K562 (cell line): ENCODE data around the gene GRB10.

Experiments used
- FOXK2 ChIP-seq, 2 experiments: fragments of 450-650 bp; IDR thresholded peaks in 1 of 2; conservative IDR thresholded peaks in 1 of 2; 2 replicates each; pipeline ENCODE4 v1.6.1; 2016; ENCODE audit warnings: low read depth in 2 of 2, mild to moderate bottlenecking in 1 of 2
- FOXM1 ChIP-seq, 2 experiments: fragments of 450-650 bp in 1 of 2; sonication (generic) in 1 of 2; formaldehyde crosslinking in 1 of 2; IDR thresholded peaks; 2 replicates each; pipeline versions ENCODE4 v1.6.1 to v1.9.0; 2017 to 2022; ENCODE audit warnings: low read depth in 2 of 2, mild to moderate bottlenecking in 2 of 2, missing genetic modification reagents in 1 of 2, moderate library complexity in 1 of 2
- POLR2A ChIP-seq: fragments of 450-650 bp; conservative IDR thresholded peaks from 2 replicates; pipeline ENCODE4 v1.6.1; 2016
- PRDM10 ChIP-seq: fragments of 450-650 bp; IDR thresholded peaks from 2 replicates; pipeline ENCODE4 v1.6.1; 2018; ENCODE audit not compliant: partially characterized antibody
- PRPF4 ChIP-seq: fragments of 200-400 bp; formaldehyde crosslinking; IDR thresholded peaks from one replicate; pipeline ENCODE4 v1.6.1; 2017; ENCODE audit warnings: low read length, low read depth, mild to moderate bottlenecking; ENCODE audit not compliant: insufficient read depth, poor library complexity, severe bottlenecking
- TAF1 ChIP-seq: IDR thresholded peaks from 2 replicates; pipeline ENCODE4 v1.6.1; 2011; ENCODE audit warnings: mild to moderate bottlenecking, low read length, moderate library complexity; ENCODE audit not compliant: insufficient read depth, control insufficient read depth, severe bottlenecking; ENCODE audit errors: extremely low read depth
- TCF7L2 ChIP-seq: fragments of 150-350 bp; IDR thresholded peaks from 2 replicates; pipeline ENCODE4 v1.6.1; 2016; ENCODE audit warnings: low read depth, mild to moderate bottlenecking, low read length, moderate library complexity
- ZNF121 ChIP-seq: sonication (generic); formaldehyde crosslinking; conservative IDR thresholded peaks from 2 replicates; pipeline ENCODE4 v1.8.0; 2022; ENCODE audit warnings: missing genetic modification reagents
- ZNF253 ChIP-seq: fragments of 250-450 bp; sonication (Bioruptor Pico); conservative IDR thresholded peaks from 2 replicates; pipeline ENCODE4 v1.6.1; 2021; ENCODE audit warnings: mild to moderate bottlenecking
- ZNF561 ChIP-seq: fragments of 450-650 bp; formaldehyde crosslinking; conservative IDR thresholded peaks from 2 replicates; pipeline ENCODE4 v1.4.0; 2020; ENCODE audit warnings: mild to moderate bottlenecking, moderate library complexity
- TF ChIP-seq, protein P1 (sequence below), 2 experiments: fragments of 450-650 bp in 1 of 2; IDR thresholded peaks; 2 replicates each; pipeline ENCODE4 v1.6.1; 2011 to 2017; ENCODE audit warnings: low read depth in 2 of 2, antibody characterized with exemption in 1 of 2, borderline replicate concordance in 1 of 2, low read length in 1 of 2, mild to moderate bottlenecking in 1 of 2, mixed read lengths in 1 of 2; ENCODE audit not compliant: control insufficient read depth in 1 of 2
- TF ChIP-seq, protein P2 (sequence below): sonication (generic); formaldehyde crosslinking; IDR thresholded peaks from 2 replicates; pipeline ENCODE4 v1.5.0; 2020; ENCODE audit warnings: missing genetic modification reagents
- TF ChIP-seq, protein P3 (sequence below), 3 experiments: IDR thresholded peaks in 2 of 3; conservative IDR thresholded peaks in 1 of 3; 2 replicates each; pipeline ENCODE4 v1.5.1; 2011 to 2012; ENCODE audit warnings: low read length in 3 of 3, mild to moderate bottlenecking in 3 of 3, control low read depth in 2 of 3, improper control_type of control experiment in 1 of 3, inconsistent platforms in 1 of 3, low read depth in 1 of 3, mixed read lengths in 1 of 3, moderate library complexity in 1 of 3; ENCODE audit not compliant: insufficient read depth in 2 of 3
- TF ChIP-seq, protein P4 (sequence below): fragments of 200-400 bp; formaldehyde crosslinking; IDR thresholded peaks from 2 replicates; pipeline ENCODE4 v1.6.1; 2017; ENCODE audit warnings: mild to moderate bottlenecking, low read depth, low read length, moderate library complexity

GRCh38 chr7:50660830-50661175 is 121.9 kb downstream of the GRB10 start:
- TF ChIP-seq, protein P1, sequence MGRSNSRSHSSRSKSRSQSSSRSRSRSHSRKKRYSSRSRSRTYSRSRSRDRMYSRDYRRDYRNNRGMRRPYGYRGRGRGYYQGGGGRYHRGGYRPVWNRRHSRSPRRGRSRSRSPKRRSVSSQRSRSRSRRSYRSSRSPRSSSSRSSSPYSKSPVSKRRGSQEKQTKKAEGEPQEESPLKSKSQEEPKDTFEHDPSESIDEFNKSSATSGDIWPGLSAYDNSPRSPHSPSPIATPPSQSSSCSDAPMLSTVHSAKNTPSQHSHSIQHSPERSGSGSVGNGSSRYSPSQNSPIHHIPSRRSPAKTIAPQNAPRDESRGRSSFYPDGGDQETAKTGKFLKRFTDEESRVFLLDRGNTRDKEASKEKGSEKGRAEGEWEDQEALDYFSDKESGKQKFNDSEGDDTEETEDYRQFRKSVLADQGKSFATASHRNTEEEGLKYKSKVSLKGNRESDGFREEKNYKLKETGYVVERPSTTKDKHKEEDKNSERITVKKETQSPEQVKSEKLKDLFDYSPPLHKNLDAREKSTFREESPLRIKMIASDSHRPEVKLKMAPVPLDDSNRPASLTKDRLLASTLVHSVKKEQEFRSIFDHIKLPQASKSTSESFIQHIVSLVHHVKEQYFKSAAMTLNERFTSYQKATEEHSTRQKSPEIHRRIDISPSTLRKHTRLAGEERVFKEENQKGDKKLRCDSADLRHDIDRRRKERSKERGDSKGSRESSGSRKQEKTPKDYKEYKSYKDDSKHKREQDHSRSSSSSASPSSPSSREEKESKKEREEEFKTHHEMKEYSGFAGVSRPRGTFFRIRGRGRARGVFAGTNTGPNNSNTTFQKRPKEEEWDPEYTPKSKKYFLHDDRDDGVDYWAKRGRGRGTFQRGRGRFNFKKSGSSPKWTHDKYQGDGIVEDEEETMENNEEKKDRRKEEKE (IDR thresholded peaks at IDR 0.05; ENCODE audit: borderline replicate concordance in 1 of 2, control insufficient read depth in 1 of 2, low read depth in 2 of 2, low read length in 1 of 2) = no peak
- no peak for TF ChIP-seq POLR2A
- TF ChIP-seq FOXK2 (conservative IDR thresholded peaks at IDR 0.05 in 1 of 2, IDR thresholded peaks at IDR 0.05 in 1 of 2; ENCODE audit: low read depth in 2 of 2) = no peak
- TF ChIP-seq, protein P2, sequence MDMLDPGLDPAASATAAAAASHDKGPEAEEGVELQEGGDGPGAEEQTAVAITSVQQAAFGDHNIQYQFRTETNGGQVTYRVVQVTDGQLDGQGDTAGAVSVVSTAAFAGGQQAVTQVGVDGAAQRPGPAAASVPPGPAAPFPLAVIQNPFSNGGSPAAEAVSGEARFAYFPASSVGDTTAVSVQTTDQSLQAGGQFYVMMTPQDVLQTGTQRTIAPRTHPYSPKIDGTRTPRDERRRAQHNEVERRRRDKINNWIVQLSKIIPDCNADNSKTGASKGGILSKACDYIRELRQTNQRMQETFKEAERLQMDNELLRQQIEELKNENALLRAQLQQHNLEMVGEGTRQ (CRISPR knock-in tag) = no peak
- no peak for TF ChIP-seq PRDM10
- TF ChIP-seq, protein P3, sequence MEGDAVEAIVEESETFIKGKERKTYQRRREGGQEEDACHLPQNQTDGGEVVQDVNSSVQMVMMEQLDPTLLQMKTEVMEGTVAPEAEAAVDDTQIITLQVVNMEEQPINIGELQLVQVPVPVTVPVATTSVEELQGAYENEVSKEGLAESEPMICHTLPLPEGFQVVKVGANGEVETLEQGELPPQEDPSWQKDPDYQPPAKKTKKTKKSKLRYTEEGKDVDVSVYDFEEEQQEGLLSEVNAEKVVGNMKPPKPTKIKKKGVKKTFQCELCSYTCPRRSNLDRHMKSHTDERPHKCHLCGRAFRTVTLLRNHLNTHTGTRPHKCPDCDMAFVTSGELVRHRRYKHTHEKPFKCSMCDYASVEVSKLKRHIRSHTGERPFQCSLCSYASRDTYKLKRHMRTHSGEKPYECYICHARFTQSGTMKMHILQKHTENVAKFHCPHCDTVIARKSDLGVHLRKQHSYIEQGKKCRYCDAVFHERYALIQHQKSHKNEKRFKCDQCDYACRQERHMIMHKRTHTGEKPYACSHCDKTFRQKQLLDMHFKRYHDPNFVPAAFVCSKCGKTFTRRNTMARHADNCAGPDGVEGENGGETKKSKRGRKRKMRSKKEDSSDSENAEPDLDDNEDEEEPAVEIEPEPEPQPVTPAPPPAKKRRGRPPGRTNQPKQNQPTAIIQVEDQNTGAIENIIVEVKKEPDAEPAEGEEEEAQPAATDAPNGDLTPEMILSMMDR (IDR thresholded peaks at IDR 0.05 in 2 of 3, conservative IDR thresholded peaks at IDR 0.05 in 1 of 3; ENCODE audit: insufficient read depth in 2 of 3, low read depth in 1 of 3, low read length in 3 of 3) = no peak
- TF ChIP-seq TCF7L2 = no peak
- no peak for TF ChIP-seq PRPF4
- TF ChIP-seq ZNF561 (CRISPR knock-in tag) = no peak
- TF ChIP-seq ZNF253 = no peak
- TF ChIP-seq TAF1 = no peak
- no peak for TF ChIP-seq ZNF121 (CRISPR knock-in tag)
- TF ChIP-seq, protein P4, sequence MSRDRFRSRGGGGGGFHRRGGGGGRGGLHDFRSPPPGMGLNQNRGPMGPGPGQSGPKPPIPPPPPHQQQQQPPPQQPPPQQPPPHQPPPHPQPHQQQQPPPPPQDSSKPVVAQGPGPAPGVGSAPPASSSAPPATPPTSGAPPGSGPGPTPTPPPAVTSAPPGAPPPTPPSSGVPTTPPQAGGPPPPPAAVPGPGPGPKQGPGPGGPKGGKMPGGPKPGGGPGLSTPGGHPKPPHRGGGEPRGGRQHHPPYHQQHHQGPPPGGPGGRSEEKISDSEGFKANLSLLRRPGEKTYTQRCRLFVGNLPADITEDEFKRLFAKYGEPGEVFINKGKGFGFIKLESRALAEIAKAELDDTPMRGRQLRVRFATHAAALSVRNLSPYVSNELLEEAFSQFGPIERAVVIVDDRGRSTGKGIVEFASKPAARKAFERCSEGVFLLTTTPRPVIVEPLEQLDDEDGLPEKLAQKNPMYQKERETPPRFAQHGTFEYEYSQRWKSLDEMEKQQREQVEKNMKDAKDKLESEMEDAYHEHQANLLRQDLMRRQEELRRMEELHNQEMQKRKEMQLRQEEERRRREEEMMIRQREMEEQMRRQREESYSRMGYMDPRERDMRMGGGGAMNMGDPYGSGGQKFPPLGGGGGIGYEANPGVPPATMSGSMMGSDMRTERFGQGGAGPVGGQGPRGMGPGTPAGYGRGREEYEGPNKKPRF = no peak
- no peak for TF ChIP-seq FOXM1 (IDR thresholded peaks at IDR 0.05; ENCODE audit: low read depth)
- no peak for TF ChIP-seq FOXM1 (CRISPR knock-in tag; IDR thresholded peaks at IDR 0.05; ENCODE audit: low read depth)
